ENCODE data around the gene TSPAN32.

The TSPAN32 gene

DNA sequence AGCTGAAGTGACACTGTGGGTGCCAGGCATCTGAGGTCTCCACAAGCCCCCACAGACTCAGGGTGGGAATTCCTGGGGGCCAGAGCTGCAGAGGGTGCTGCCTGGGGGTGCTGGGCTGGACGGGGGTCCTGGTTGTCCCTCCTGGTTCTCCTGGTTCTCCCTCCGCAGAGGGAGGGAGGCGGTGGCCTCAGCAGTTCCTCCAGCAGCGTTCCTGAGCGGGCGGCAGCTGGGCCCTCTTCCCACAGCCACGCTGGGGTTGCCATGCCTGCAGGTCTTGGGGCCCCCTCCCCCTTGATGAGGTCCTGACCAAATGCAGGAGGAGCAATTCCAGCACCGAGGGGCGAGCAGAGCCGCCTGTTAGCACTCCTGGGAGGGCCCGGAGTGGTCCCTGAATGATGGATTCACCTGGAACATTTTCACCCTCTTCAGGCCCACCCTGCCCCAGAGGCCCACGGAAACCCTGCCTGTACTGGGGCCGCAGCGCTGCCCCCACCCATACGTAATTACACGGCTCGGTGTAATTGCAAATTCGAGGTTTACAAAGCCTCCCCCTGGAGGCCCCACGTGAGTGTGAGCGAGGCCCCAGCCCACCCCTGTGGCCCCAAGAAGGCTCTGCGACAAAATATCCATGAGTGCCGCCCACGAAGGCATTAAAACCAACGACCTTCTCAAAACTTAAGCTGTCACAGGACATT lies 730 bp upstream of the TSPAN32 start:
- H3K27ac ChIP-seq (ENCODE audit: low read depth, low read length), result no peak overlapping the region
- no peaks in the 10 kb centered on the region for H3K27me3 ChIP-seq (ENCODE audit: control insufficient read depth in 1 of 2, insufficient read depth in 2 of 2, low read length in 2 of 2)
- H3K9me3 ChIP-seq (ENCODE audit: low read length), result no peaks in the 10 kb centered on the region
- H3K4me1 ChIP-seq (ENCODE audit: insufficient read depth, low read length), result peaks cover 41% of the 10 kb centered on the region
- H3K4me3 ChIP-seq (ENCODE audit: low read depth in 1 of 2, low read length in 2 of 2), result no peak overlapping the region
- H3K36me3 ChIP-seq (ENCODE audit: insufficient read depth, low read length), result no peaks in the 10 kb centered on the region
- no peak overlapping the region for H3K9ac ChIP-seq (ENCODE audit: low read length)

DNA sequence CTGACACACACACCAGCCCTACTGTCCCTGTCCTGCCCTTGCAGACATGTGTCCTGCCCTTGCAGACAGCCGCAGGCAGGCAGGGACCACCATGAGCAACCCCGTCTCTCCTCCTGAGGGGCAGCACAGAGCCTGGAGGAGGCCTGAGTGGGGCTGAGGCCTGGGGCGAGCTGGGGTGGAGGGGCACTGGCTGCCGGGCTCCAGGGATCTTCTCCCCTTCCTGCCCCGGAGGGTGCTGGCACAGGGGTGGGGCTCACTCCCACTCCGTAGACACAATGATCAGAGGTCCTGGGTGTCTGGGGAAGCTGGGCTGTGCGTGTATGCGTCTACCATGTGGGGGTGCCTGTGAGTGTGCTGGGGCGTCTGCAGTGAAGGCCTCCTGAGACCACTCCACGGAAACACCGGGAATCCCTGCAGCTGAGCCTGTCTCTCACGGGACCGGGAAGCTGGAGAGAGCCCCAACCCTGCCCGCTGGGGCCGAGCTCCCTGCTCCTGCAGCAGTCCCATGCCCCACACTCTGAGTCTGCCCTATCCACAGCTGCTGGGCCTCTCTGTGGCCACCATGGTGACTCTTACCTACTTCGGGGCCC lies 588 bp downstream of the TSPAN32 start:
- H3K27me3 ChIP-seq (ENCODE audit: control insufficient read depth in 1 of 2, insufficient read depth in 2 of 2, low read length in 2 of 2), result no peaks in the 10 kb centered on the region
- H3K9me3 ChIP-seq (ENCODE audit: low read length), result no peaks in the 10 kb centered on the region
- no peaks in the 10 kb centered on the region for H3K36me3 ChIP-seq (ENCODE audit: insufficient read depth, low read length)
- H3K9ac ChIP-seq (ENCODE audit: low read length), result peak overlapping the region; percentile 27
- peak overlapping the region in 1 of 2 donors; percentile 42 for H3K4me3 ChIP-seq (ENCODE audit: low read depth in 1 of 2, low read length in 2 of 2)
- peaks cover 52% of the 10 kb centered on the region for H3K4me1 ChIP-seq (ENCODE audit: insufficient read depth, low read length)
- H3K27ac ChIP-seq (ENCODE audit: low read depth, low read length), result peak overlapping the region; percentile 57

GRCh38 chr11:2302896-2303626 lies 1.2 kb downstream of the TSPAN32 start:
- peak overlapping the region; percentile 57 for H3K27ac ChIP-seq (ENCODE audit: low read depth, low read length)

DNA sequence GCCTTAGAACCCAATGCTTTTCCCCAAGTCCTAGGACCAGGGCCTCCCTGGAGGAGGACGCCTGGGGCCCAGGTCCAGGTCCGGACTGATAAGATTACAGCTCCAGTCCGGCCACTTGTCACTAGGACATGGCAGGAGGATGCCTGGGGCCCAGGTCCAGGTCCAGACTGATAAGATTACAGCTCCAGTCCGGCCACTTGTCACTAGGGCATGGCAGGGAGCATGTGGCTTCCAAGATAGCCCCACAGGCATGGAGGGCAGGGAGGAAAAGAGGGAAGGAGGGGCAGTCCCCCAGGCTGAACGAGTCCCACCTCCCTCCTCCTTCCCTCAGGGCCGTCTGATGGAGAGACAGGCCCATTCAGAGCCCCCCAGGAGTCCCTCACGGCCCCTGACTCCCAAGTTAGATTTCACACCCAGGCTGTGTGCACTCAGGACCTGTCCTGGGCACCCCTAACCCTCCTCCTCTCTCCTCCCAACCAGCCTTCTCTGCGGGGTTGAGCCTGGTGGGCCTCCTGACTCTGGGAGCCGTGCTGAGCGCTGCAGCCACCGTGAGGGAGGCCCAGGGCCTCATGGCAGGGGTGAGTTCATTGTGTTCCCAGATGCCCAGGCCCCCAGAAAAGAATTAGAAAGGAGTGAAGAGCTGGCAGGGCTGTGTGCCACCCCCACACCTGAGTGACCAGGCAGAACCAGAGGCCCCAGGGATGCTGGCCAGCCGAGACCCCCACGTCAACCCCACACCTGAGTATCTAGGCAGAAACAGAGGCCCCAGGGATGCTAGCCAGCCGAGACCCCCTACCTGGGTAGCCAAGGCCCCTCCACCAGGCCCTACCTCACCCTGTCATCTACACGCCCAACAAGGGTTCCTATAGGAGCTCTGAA lies 2.1 kb downstream of the TSPAN32 start:
- H3K4me3 ChIP-seq (ENCODE audit: low read depth in 1 of 2, low read length in 2 of 2), result no peak overlapping the region
- H3K9ac ChIP-seq (ENCODE audit: low read length), result no peak overlapping the region
- H3K27me3 ChIP-seq (ENCODE audit: control insufficient read depth in 1 of 2, insufficient read depth in 2 of 2, low read length in 2 of 2), result no peaks in the 10 kb centered on the region
- H3K36me3 ChIP-seq (ENCODE audit: insufficient read depth, low read length), result no peaks in the 10 kb centered on the region
- H3K9me3 ChIP-seq (ENCODE audit: low read length), result no peaks in the 10 kb centered on the region
- H3K27ac ChIP-seq (ENCODE audit: low read depth, low read length), result peak overlapping the region; percentile 57
- peaks cover 58% of the 10 kb centered on the region for H3K4me1 ChIP-seq (ENCODE audit: insufficient read depth, low read length)

More at GRCh38 chr11:2302896-2303626, 1.2 kb downstream of the TSPAN32 start:
- Histone ChIP-seq H3K27me3 (ENCODE audit: control insufficient read depth in 1 of 2, insufficient read depth in 2 of 2, low read length in 2 of 2) (no peaks in the 10 kb centered on the region), H3K36me3 (ENCODE audit: insufficient read depth, low read length) (no peaks in the 10 kb centered on the region), H3K4me1 (ENCODE audit: insufficient read depth, low read length) (peaks cover 58% of the 10 kb centered on the region), H3K9me3 (ENCODE audit: low read length) (no peaks in the 10 kb centered on the region), H3K4me3 (ENCODE audit: low read depth in 1 of 2, low read length in 2 of 2) (peak overlapping the region in 1 of 2 donors; percentile 42), H3K9ac (ENCODE audit: low read length) (peak overlapping the region; percentile 27)

DNA sequence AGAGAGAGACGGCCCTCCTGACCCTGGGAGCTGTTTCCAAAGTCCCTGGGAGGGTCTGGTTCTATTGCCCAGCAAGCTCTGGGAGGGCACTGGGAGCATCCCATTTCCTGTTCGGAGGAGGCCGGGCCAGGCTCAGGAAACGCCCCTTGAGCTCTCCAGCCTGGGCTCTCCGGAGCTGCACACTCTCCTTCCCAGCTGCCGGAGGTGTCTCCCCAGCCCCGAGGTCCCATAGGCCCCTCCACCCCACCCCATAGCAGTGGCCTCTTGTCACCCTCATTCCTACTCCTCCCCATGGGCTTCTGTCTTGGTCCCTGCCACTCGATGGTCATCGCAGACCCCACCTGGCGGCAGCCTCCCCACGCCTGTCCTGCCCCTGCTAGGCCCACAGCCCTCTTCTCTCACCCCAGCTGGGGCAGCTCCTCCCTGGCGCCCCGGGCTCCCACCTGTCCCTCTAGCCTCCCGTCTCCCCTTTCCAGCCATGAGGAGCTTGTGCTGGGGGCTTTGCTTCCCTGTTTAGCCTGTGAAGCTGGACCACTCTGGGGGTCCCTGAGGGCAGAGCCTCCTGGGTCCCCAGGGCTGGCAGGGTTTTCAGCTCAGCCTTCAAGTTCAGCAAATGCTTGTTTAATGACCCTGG lies 2.8 kb downstream of the TSPAN32 start:
- H3K4me1 ChIP-seq (ENCODE audit: insufficient read depth, low read length), result peaks cover 58% of the 10 kb centered on the region
- H3K27ac ChIP-seq (ENCODE audit: low read depth, low read length), result peak overlapping the region; percentile 94
- H3K9ac ChIP-seq (ENCODE audit: low read length), result peak overlapping the region; percentile 71
- H3K36me3 ChIP-seq (ENCODE audit: insufficient read depth, low read length), result no peaks in the 10 kb centered on the region
- H3K9me3 ChIP-seq (ENCODE audit: low read length), result no peaks in the 10 kb centered on the region
- H3K27me3 ChIP-seq (ENCODE audit: control insufficient read depth in 1 of 2, insufficient read depth in 2 of 2, low read length in 2 of 2), result no peaks in the 10 kb centered on the region
- no peak overlapping the region for H3K4me3 ChIP-seq (ENCODE audit: low read depth in 1 of 2, low read length in 2 of 2)

- peaks cover 58% of the 10 kb centered on the region for H3K4me1 ChIP-seq (ENCODE audit: insufficient read depth, low read length)
Observed at GRCh38 chr11:2305140-2305778, 3.4 kb downstream of the TSPAN32 start.

GRCh38 chr11:2305788-2306451 lies 4.1 kb downstream of the TSPAN32 start:
- Histone ChIP-seq H3K9ac (ENCODE audit: low read length) (peak overlapping the region; percentile 71), H3K4me1 (ENCODE audit: insufficient read depth, low read length) (peaks cover 58% of the 10 kb centered on the region)

More at GRCh38 chr11:2305140-2305778, 3.4 kb downstream of the TSPAN32 start:
- Histone ChIP-seq H3K4me3 (ENCODE audit: low read depth in 1 of 2, low read length in 2 of 2) (peak overlapping the region; percentile 25 to 45), H3K36me3 (ENCODE audit: insufficient read depth, low read length) (no peaks in the 10 kb centered on the region), H3K9ac (ENCODE audit: low read length) (peak overlapping the region; percentile 71), H3K27ac (ENCODE audit: low read depth, low read length) (peak overlapping the region; percentile 94), H3K9me3 (ENCODE audit: low read length) (no peaks in the 10 kb centered on the region), H3K27me3 (ENCODE audit: control insufficient read depth in 1 of 2, insufficient read depth in 2 of 2, low read length in 2 of 2) (no peaks in the 10 kb centered on the region)

DNA sequence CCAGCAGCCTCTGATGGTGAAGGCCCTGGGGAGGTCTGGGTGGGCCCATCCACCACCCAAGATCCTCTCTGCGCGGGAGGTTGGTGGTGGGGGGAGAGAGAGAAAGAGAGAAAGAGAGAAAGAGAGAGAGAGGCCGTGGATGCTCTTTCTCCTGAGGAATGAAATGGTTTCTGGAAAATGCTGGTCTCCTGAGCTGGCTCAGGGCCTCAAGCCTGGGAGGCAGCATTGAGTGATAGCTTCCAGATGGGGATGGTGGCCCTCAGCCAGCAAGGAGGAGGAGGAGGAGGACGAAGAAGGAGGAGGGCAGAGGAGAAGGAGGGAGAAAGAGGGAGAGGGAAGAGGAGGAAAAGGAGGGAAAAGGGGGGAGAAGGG lies 4.6 kb downstream of the TSPAN32 start:
- Histone ChIP-seq H3K4me3 (ENCODE audit: low read depth in 1 of 2, low read length in 2 of 2) (peak overlapping the region in 1 of 2 donors; percentile 45), H3K9ac (ENCODE audit: low read length) (peak overlapping the region; percentile 21), H3K36me3 (ENCODE audit: insufficient read depth, low read length) (no peaks in the 10 kb centered on the region), H3K27me3 (ENCODE audit: control insufficient read depth in 1 of 2, insufficient read depth in 2 of 2, low read length in 2 of 2) (no peaks in the 10 kb centered on the region), H3K27ac (ENCODE audit: low read depth, low read length) (peak overlapping the region; percentile 94), H3K9me3 (ENCODE audit: low read length) (no peaks in the 10 kb centered on the region), H3K4me1 (ENCODE audit: insufficient read depth, low read length) (peaks cover 63% of the 10 kb centered on the region)

More at GRCh38 chr11:2305788-2306451, 4.1 kb downstream of the TSPAN32 start:
- Histone ChIP-seq H3K36me3 (ENCODE audit: insufficient read depth, low read length) (no peaks in the 10 kb centered on the region), H3K9me3 (ENCODE audit: low read length) (no peaks in the 10 kb centered on the region), H3K27ac (ENCODE audit: low read depth, low read length) (peak overlapping the region; percentile 94), H3K27me3 (ENCODE audit: control insufficient read depth in 1 of 2, insufficient read depth in 2 of 2, low read length in 2 of 2) (no peaks in the 10 kb centered on the region), H3K4me3 (ENCODE audit: low read depth in 1 of 2, low read length in 2 of 2) (peak overlapping the region; percentile 25 to 45)

DNA sequence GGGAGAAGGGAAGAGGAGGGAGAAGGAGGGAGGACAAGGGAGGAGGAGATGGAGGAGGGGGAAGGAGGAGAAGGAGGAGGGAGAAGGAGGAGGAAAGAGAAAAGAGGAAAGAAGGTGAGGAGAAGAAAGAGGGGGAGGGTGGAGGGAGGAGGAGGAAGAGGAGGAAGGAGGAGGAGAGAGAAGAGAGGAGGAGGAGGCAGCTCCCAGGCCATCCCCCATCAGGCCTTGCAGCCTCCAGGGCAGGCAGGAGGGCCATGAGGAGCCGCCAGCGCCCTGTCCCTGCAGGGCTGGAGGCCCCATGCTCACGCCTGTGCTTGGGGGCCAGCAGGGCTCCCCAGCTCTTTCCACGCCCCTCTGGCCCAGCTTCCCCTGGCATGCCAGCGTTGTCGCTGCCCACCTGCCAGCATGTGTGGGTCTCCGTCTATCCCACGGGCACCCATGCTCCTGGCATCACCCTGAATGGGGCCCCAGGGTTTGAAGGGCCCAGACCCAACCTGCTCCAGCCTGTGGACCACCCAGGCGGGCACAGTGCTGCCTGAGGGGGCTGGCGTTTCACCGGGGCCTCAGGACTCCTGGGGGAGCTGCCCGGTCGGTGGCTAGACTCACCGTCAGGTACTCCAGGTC lies 5.2 kb downstream of the TSPAN32 start:
- no peaks in the 10 kb centered on the region for H3K27me3 ChIP-seq (ENCODE audit: control insufficient read depth in 1 of 2, insufficient read depth in 2 of 2, low read length in 2 of 2)
- H3K4me3 ChIP-seq (ENCODE audit: low read depth in 1 of 2, low read length in 2 of 2), result no peak overlapping the region
- H3K4me1 ChIP-seq (ENCODE audit: insufficient read depth, low read length), result peaks cover 69% of the 10 kb centered on the region
- H3K9ac ChIP-seq (ENCODE audit: low read length), result no peak overlapping the region
- H3K9me3 ChIP-seq (ENCODE audit: low read length), result no peaks in the 10 kb centered on the region
- peak overlapping the region; percentile 82 for H3K27ac ChIP-seq (ENCODE audit: low read depth, low read length)
- H3K36me3 ChIP-seq (ENCODE audit: insufficient read depth, low read length), result no peaks in the 10 kb centered on the region
